ENCODE data around the gene TMPRSS3. TPM values are rescaled to one million over a fixed set of nuclear protein-coding genes. Genes with fewer than 3 reads are reported as not detected.

Gene TMPRSS3
- total RNA-seq, 2 donors from 2014 or later, result not detected

GRCh38 chr21:42353623-42354022 lies 42.2 kb downstream of the TMPRSS3 start:
- Histone ChIP-seq H3K9me3 (ENCODE audit: control insufficient read depth, low read length) (no peaks in the 10 kb centered on the region), H3K27ac (ENCODE audit: low read depth, low read length) (no peak overlapping the region), H3K4me3 (ENCODE audit: low read length) (no peak overlapping the region), H3K36me3 (ENCODE audit: control insufficient read depth, insufficient read depth, low read length) (no peaks in the 10 kb centered on the region), H3K9ac (ENCODE audit: extremely low read depth, low read length, poor library complexity, severe bottlenecking) (no peak overlapping the region), H3K4me1 (ENCODE audit: control insufficient read depth, insufficient read depth, low read length) (no peaks in the 10 kb centered on the region), H3K27me3 (ENCODE audit: control insufficient read depth, insufficient read depth, low read length, poor library complexity, severe bottlenecking) (no peaks in the 10 kb centered on the region)
- Mint-ChIP-seq H3K27me3 (ENCODE audit: insufficient read depth) (peaks cover 2% of the 10 kb centered on the region), H3K9me3 (no peaks in the 10 kb centered on the region), H3K4me1 (no peaks in the 10 kb centered on the region), H3K4me3 (no peak overlapping the region), H3K36me3 (ENCODE audit: low read depth) (no peaks in the 10 kb centered on the region), H3K27ac (no peak overlapping the region)
- no peak for DNase-seq
- no peak for TF ChIP-seq CTCF (conservative IDR thresholded peaks at IDR 0.05)
- WGBS, 2 experiments (ENCODE audit: insufficient coverage in 1 of 2, insufficient read length in 1 of 2), result 91 to 98% methylated on average over 4 to 5 of the region's 5 CpGs

- Histone ChIP-seq H3K36me3 (ENCODE audit: control insufficient read depth, insufficient read depth, low read length) (no peaks in the 10 kb centered on the region), H3K4me3 (ENCODE audit: low read length) (no peak overlapping the region), H3K9me3 (ENCODE audit: control insufficient read depth, low read length) (no peaks in the 10 kb centered on the region), H3K4me1 (ENCODE audit: control insufficient read depth, insufficient read depth, low read length) (no peaks in the 10 kb centered on the region), H3K27me3 (ENCODE audit: control insufficient read depth, insufficient read depth, low read length, poor library complexity, severe bottlenecking) (no peaks in the 10 kb centered on the region), H3K9ac (ENCODE audit: extremely low read depth, low read length, poor library complexity, severe bottlenecking) (no peak overlapping the region), H3K27ac (ENCODE audit: low read depth, low read length) (no peak overlapping the region)
- Mint-ChIP-seq H3K4me3 (no peak overlapping the region), H3K27me3 (ENCODE audit: insufficient read depth) (no peaks in the 10 kb centered on the region), H3K27ac (no peak overlapping the region), H3K4me1 (no peaks in the 10 kb centered on the region), H3K36me3 (ENCODE audit: low read depth) (no peaks in the 10 kb centered on the region), H3K9me3 (no peaks in the 10 kb centered on the region)
- no peak for TF ChIP-seq CTCF (conservative IDR thresholded peaks at IDR 0.05)
- DNase-seq, result peak; percentile 20
- 90 to 95% methylated on average over 9 to 14 of the region's 14 CpGs for WGBS, 2 experiments (ENCODE audit: insufficient coverage in 1 of 2, insufficient read length in 1 of 2)
These were observed 43.3 kb downstream of the TMPRSS3 start for GRCh38 chr21:42352441-42353095.

GRCh38 chr21:42351626-42352440 lies 44.0 kb downstream of the TMPRSS3 start:
- no peak overlapping the region for H3K4me3 Mint-ChIP-seq
- no peak overlapping the region for H3K4me3 ChIP-seq (ENCODE audit: low read length)
- WGBS, 2 experiments (ENCODE audit: insufficient coverage in 1 of 2, insufficient read length in 1 of 2), result 76 to 79% methylated on average over 6 to 11 of the region's 11 CpGs
- no peaks in the 10 kb centered on the region for H3K4me1 Mint-ChIP-seq
- H3K27me3 Mint-ChIP-seq (ENCODE audit: insufficient read depth), result no peaks in the 10 kb centered on the region
- no peak for DNase-seq
- H3K27ac ChIP-seq (ENCODE audit: low read depth, low read length), result no peak overlapping the region
- no peak overlapping the region for H3K27ac Mint-ChIP-seq
- no peaks in the 10 kb centered on the region for H3K36me3 Mint-ChIP-seq (ENCODE audit: low read depth)
- TF ChIP-seq CTCF (conservative IDR thresholded peaks at IDR 0.05), result no peak
- no peaks in the 10 kb centered on the region for H3K27me3 ChIP-seq (ENCODE audit: control insufficient read depth, insufficient read depth, low read length, poor library complexity, severe bottlenecking)
- H3K9me3 Mint-ChIP-seq, result no peaks in the 10 kb centered on the region
- no peaks in the 10 kb centered on the region for H3K4me1 ChIP-seq (ENCODE audit: control insufficient read depth, insufficient read depth, low read length)
- no peaks in the 10 kb centered on the region for H3K9me3 ChIP-seq (ENCODE audit: control insufficient read depth, low read length)
- H3K9ac ChIP-seq (ENCODE audit: extremely low read depth, low read length, poor library complexity, severe bottlenecking), result no peak overlapping the region
- H3K36me3 ChIP-seq (ENCODE audit: control insufficient read depth, insufficient read depth, low read length), result no peaks in the 10 kb centered on the region
